Activated T-cell treated with anti-CD3 and anti-CD28 coated beads, Interleukin-2, amount 50 U/mL, for 1 hour (primary cell): ENCODE data around the gene PSMB11.
"Not testable (repeated sequence)": the region's sequence is repeated elsewhere in the genome, so short reads cannot be mapped to it uniquely, and the experiment has no call there.

ENCODE experiments used
- DNase-seq: peaks from one replicate; pipeline ENCODE4 v3.0.0-alpha.2; 2020

The PSMB11 gene

GRCh38 chr14:23042162-23042965 is at the start of gene PSMB11:
Gene PSMB11, plus strand, starts transcription at chr14:23042212. Its CDS starts 14 bp downstream, at chr14:23042226.
- no peak for DNase-seq

- DNase-seq, result no peak
These were observed 48.5 kb upstream of the PSMB11 start for GRCh38 chr14:22993517-22993916.

GRCh38 chr14:22994762-22995275 is 47.2 kb upstream of the PSMB11 start:
- DNase-seq, result peak; percentile 36

GRCh38 chr14:22995889-22996625 is 46.0 kb upstream of the PSMB11 start:
- no peak for DNase-seq

- no peak for DNase-seq
These were observed 45.0 kb upstream of the PSMB11 start for GRCh38 chr14:22996768-22997654.

- DNase-seq, result no peak
These were observed 44.2 kb upstream of the PSMB11 start for GRCh38 chr14:22997676-22998323.

- no peak for DNase-seq
These were observed 43.5 kb upstream of the PSMB11 start for GRCh38 chr14:22998329-22999012.

- DNase-seq, result no peak
These were observed 41.2 kb upstream of the PSMB11 start for GRCh38 chr14:23000860-23001259.

- DNase-seq, result no peak
These were observed 39.4 kb upstream of the PSMB11 start for GRCh38 chr14:23002592-23002991.

GRCh38 chr14:23004274-23004673 is 37.7 kb upstream of the PSMB11 start:
- DNase-seq, result not testable (repeated sequence)

- DNase-seq, result no peak
These were observed 36.4 kb upstream of the PSMB11 start for GRCh38 chr14:23005451-23006187.

- no peak for DNase-seq
These were observed 35.9 kb upstream of the PSMB11 start for GRCh38 chr14:23006188-23006534.

GRCh38 chr14:23006544-23007419 is 35.2 kb upstream of the PSMB11 start:
- DNase-seq, result peak; percentile 95

- no peak for DNase-seq
These were observed 33.2 kb upstream of the PSMB11 start for GRCh38 chr14:23008831-23009230.

- DNase-seq, result no peak
These were observed 32.5 kb upstream of the PSMB11 start for GRCh38 chr14:23009483-23009938.

- peak; percentile 78 for DNase-seq
These were observed 31.9 kb upstream of the PSMB11 start, which contains the start of gene C14orf93 for GRCh38 chr14:23009939-23010726. Gene C14orf93, minus strand, starts transcription at chr14:23010143. Its CDS starts 11,120 bp downstream, at chr14:22999023.

- no peak for DNase-seq
These were observed 28.8 kb upstream of the PSMB11 start for GRCh38 chr14:23013054-23013748.

- DNase-seq, result not testable (repeated sequence)
These were observed 28.3 kb upstream of the PSMB11 start for GRCh38 chr14:23013749-23014054.
